Ovary (tissue), 9 donors: ENCODE data around the gene PCDHGB2. TPM values are rescaled to one million over a fixed set of nuclear protein-coding genes. Genes with fewer than 3 reads are reported as not detected.

Source experiments
- DNase-seq, 5 donors: peaks; one replicate each; pipeline ENCODE4 v3.0.0-alpha.2; 2019 to 2020
- H3K27ac ChIP-seq, 2 donors: fragments of 200-600 bp; one replicate each; pipeline versions ENCODE4 v1.5.1 to v1.8.0; 2019 to 2022
- H3K27me3 ChIP-seq: fragments of 200-600 bp; one replicate; pipeline ENCODE4 v1.8.0; 2022
- H3K36me3 ChIP-seq: fragments of 200-600 bp; sonication (generic); one replicate; pipeline ENCODE4 v1.5.1; 2019
- H3K4me1 ChIP-seq: one replicate; pipeline ENCODE4 v1.8.1; 2013; ENCODE audit warnings: mild to moderate bottlenecking, moderate library complexity; ENCODE audit not compliant: insufficient read depth
- H3K4me3 ChIP-seq: fragments of 200-600 bp; sonication (generic); one replicate; pipeline ENCODE4 v1.5.1; 2017
- H3K9me3 ChIP-seq, 2 donors: fragments of 200-600 bp in 1 of 2; sonication (generic) in 1 of 2; one replicate each; pipeline versions ENCODE4 v1.5.1 to v1.8.1; 2013 to 2019; ENCODE audit warnings: mild to moderate bottlenecking in 1 of 2, moderate library complexity in 1 of 2
- EP300 ChIP-seq: sonication (generic); formaldehyde crosslinking; IDR thresholded peaks from one replicate; pipeline ENCODE4 v1.6.1; 2017; ENCODE audit warnings: antibody characterized with exemption
- POLR2A ChIP-seq: fragments of 450-650 bp; IDR thresholded peaks from one replicate; pipeline ENCODE4 v1.6.1; 2017; ENCODE audit warnings: antibody characterized with exemption, mild to moderate bottlenecking, moderate library complexity
- WGBS, 3 donors: extraction: QIAGEN DNeasy Blood & Tissue Kit in 1 of 3; methylation state at CpG; one replicate each; pipeline versions ENCODE4 v1.1.5 to v1.1.7; 2013 to 2017; 5-methylcytosine and 5-hydroxymethylcytosine counted together
- intact Hi-C, 4 donors: fragments of 100-400 bp; cut with DNase I; formaldehyde crosslinking; loops; one replicate each; pipeline versions ENCODE4 v1.11.0 to v1.15.1; 2022 to 2023
- polyA plus RNA-seq, 2 donors: library from polyadenylated mRNA; stranded (reverse); fragments of 200-250 nt in 1 of 2; fragments of 350-450 nt in 1 of 2; fragmentation: Illumina TruSeq in 1 of 2; extraction: RNeasy Lipid Tissue Mini Kit (QIAGEN cat#74804) in 1 of 2; gene quantifications; one replicate each; pipeline ENCODE4 v1.2.3, GENCODE V29; 2013 to 2014
- total RNA-seq, 7 donors: library from RNA; depleted of rRNA in 2 of 7; stranded (reverse); fragments of >200 nt in 2 of 7; fragmentation: NEBNext Ultra II Directional in 3 of 7; extraction: Animal tissue kit (Norgen Biotek cat#: 25700) in 3 of 7; gene quantifications; one replicate each; pipeline versions ENCODE4 v1.1.0 to v1.2.4, GENCODE V29; 2016 to 2023
- TF ChIP-seq, protein P1 (sequence below), 3 donors: fragments of 450-650 bp in 2 of 3; fragments of 200-600 bp in 1 of 3; IDR thresholded peaks; one replicate each; pipeline versions ENCODE4 v1.5.1 to v1.8.0; 2016 to 2022; ENCODE audit warnings: antibody characterized with exemption in 3 of 3, mild to moderate bottlenecking in 1 of 3
- donor health status: DM: no; HTN: no; CAD: no; lungs with moderate emphysema.
- donor health status: DM: no; HTN: no; CAD: no.
- donor health status: Bipolar disorder and iron deficiency.
- donor health status: DM: yes; HTN: yes; CAD: no.
- donor health status: DM: no; HTN: no; CAD: no.
- donor health status: DM: yes; HTN: yes; CAD: no.

PCDHGB2 gene
- total and polyA plus RNA-seq, 9 donors, result 1.9 to 11.9 (median 7.4) TPM

DNA sequence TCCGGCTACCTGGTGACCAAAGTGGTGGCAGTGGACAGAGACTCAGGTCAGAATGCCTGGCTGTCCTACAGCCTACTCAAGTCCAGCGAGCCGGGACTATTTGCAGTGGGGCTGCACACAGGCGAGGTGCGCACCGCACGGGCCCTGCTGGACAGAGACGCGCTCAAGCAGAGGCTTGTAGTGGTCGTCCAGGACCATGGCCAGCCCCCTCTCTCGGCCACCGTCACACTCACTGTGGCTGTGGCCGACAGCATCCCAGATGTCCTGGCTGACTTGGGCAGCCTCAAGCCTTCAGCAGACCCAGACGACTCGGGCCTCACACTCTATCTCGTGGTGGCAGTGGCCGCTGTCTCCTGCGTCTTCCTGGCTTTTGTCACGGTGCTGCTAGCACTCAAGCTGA, 2.8 kb upstream of the PCDHGB2 start:
- TF ChIP-seq POLR2A, result no peak
- TF ChIP-seq EP300, result no peak
- TF ChIP-seq, protein P1, sequence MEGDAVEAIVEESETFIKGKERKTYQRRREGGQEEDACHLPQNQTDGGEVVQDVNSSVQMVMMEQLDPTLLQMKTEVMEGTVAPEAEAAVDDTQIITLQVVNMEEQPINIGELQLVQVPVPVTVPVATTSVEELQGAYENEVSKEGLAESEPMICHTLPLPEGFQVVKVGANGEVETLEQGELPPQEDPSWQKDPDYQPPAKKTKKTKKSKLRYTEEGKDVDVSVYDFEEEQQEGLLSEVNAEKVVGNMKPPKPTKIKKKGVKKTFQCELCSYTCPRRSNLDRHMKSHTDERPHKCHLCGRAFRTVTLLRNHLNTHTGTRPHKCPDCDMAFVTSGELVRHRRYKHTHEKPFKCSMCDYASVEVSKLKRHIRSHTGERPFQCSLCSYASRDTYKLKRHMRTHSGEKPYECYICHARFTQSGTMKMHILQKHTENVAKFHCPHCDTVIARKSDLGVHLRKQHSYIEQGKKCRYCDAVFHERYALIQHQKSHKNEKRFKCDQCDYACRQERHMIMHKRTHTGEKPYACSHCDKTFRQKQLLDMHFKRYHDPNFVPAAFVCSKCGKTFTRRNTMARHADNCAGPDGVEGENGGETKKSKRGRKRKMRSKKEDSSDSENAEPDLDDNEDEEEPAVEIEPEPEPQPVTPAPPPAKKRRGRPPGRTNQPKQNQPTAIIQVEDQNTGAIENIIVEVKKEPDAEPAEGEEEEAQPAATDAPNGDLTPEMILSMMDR (IDR thresholded peaks at IDR 0.05), result no peak
- peaks cover 7 to 52% of the 10 kb centered on the region in 2 donors for H3K9me3 ChIP-seq
- no peak overlapping the region for H3K27ac ChIP-seq
- no peaks in the 10 kb centered on the region for H3K27me3 ChIP-seq
- no peak overlapping the region for H3K4me3 ChIP-seq
- DNase-seq, result no peak
- WGBS, 3 donors, result 42 to 66% (median 46%) methylated on average over 19 of the region's 19 CpGs
- H3K4me1 ChIP-seq, result no peaks in the 10 kb centered on the region
- intact Hi-C loops, result no loop called here
- H3K36me3 ChIP-seq, result no peaks in the 10 kb centered on the region

DNA sequence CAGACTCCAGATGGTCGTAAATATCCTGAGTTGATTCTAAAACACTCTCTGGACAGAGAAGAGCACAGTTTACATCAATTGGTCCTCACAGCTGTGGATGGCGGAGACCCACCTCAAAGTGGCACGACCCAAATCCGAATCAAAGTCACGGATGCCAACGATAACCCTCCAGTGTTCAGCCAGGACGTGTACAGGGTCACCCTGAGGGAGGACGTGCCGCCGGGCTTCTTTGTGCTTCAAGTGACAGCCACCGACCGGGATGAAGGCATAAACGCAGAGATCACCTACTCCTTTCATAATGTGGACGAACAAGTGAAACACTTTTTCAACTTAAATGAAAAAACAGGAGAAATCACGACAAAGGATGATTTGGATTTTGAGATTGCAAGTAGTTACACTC, 891 bp downstream of the PCDHGB2 start:
- WGBS, 3 donors, result 31 to 43% (median 39%) methylated on average over 15 of the region's 15 CpGs
- no peaks in the 10 kb centered on the region for H3K27me3 ChIP-seq
- no peak for DNase-seq
- TF ChIP-seq EP300, result no peak
- TF ChIP-seq POLR2A, result no peak
- TF ChIP-seq, protein P1 (IDR thresholded peaks at IDR 0.05), result no peak
- H3K4me1 ChIP-seq, result no peaks in the 10 kb centered on the region
- H3K27ac ChIP-seq, result no peak overlapping the region
- no peaks in the 10 kb centered on the region for H3K36me3 ChIP-seq
- peaks cover 7 to 64% of the 10 kb centered on the region in 2 donors for H3K9me3 ChIP-seq
- intact Hi-C loops, result no loop called here
- no peak overlapping the region for H3K4me3 ChIP-seq

DNA sequence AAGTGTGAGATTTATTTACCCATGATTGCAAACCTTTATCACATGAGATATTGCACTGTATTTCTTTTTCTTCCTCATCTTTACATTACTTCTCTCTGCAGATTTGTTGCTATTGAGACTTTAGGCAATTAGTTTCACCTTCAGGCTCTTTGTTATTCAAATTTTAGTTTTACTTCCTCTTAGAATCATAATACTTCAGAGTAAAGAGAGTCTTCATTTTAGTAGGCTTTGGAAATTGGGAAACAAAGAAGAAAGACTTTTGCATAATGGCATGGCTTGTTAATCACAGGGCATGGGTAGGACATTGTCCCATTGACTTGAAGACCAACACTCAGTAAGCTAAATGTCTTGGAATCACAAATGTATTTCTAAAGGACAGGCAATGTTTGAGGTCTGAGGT, 2.9 kb downstream of the PCDHGB2 start:
- TF ChIP-seq, protein P1 (IDR thresholded peaks at IDR 0.05), result no peak
- TF ChIP-seq EP300, result no peak
- no peak for TF ChIP-seq POLR2A
- Histone ChIP-seq H3K36me3 (no peaks in the 10 kb centered on the region), H3K9me3 (peaks cover 0 to 56% of the 10 kb centered on the region in 2 donors), H3K27me3 (no peaks in the 10 kb centered on the region), H3K27ac (no peak overlapping the region), H3K4me3 (no peak overlapping the region), H3K4me1 (no peaks in the 10 kb centered on the region)
- intact Hi-C loops, result no loop called here
- no peak for DNase-seq

DNA sequence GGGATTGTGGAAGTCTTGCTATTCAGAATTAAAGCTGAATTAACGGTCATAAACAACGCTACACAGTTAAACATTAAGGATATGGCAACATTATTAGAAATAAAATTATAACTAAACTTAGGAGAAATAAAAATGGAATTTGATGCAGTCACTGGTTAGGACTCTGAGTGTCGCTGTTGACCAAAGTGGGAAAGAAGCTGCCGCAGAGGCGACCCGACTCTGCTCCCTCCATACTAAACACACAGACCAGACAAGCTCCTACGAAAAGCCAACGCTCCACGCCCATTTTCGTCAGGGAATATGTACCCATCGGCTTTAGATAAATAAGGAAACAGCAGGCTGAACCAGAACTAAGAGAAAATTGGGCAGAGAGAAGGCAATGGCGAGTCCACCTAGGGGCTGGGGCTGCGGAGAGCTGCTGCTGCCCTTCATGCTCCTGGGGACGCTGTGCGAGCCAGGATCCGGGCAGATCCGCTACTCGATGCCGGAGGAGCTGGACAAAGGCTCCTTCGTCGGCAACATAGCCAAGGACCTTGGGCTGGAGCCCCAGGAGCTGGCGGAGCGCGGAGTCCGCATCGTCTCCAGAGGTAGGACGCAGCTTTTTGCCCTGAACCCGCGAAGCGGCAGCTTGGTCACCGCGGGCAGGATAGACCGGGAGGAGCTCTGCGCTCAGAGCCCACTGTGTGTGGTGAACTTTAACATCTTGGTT, 4.3 kb downstream of the PCDHGB2 start, which contains the start of gene PCDHGA5:
TSS of gene PCDHGA5 (plus strand) at position 211 of the 709 bp plus-strand sequence. CDS start at position 380, 169 bp downstream.
- TF ChIP-seq POLR2A (no peak), EP300 (no peak)
- TF ChIP-seq, protein P1 (IDR thresholded peaks at IDR 0.05), result no peak
- DNase-seq, result no peak
- H3K27me3 ChIP-seq, result no peaks in the 10 kb centered on the region
- H3K4me1 ChIP-seq, result no peaks in the 10 kb centered on the region
- H3K4me3 ChIP-seq, result peak within 1 kb of the TSS; percentile 17
- intact Hi-C loops, result no loop called here
- H3K9me3 ChIP-seq, result peaks cover 0 to 52% of the 10 kb centered on the region in 2 donors
- no peaks in the 10 kb centered on the region for H3K36me3 ChIP-seq
- no peak within 1 kb of the TSS for H3K27ac ChIP-seq
- 11 to 18% (median 16%) methylated on average over 34 of the region's 34 CpGs for WGBS, 3 donors
